Loucy (cell line): ENCODE data around the gene GZMA.
A peak's percentile ranks its signal among the peaks of the same experiment; 100 is the strongest.
"Not testable (repeated sequence)": the region's sequence is repeated elsewhere in the genome, so short reads cannot be mapped to it uniquely, and the experiment has no call there.

Experiments used
- H2AFZ ChIP-seq: fragments of 200-600 bp; sonication (generic); 2 replicates; pipeline ENCODE4 v1.6.0; 2016; ENCODE audit warnings: antibody characterized with exemption, mild to moderate bottlenecking, low read length, moderate library complexity
- H3F3A ChIP-seq: fragments of 200-600 bp; 2 replicates; pipeline ENCODE4 v1.6.0; 2016; ENCODE audit warnings: antibody characterized with exemption, low read depth, mild to moderate bottlenecking
- H3K27me3 ChIP-seq: fragments of 200-600 bp; sonication (generic); 2 replicates; pipeline ENCODE4 v1.6.1; 2014; ENCODE audit warnings: low read length, mild to moderate bottlenecking; ENCODE audit not compliant: insufficient read depth, poor library complexity, severe bottlenecking
- H3K36me3 ChIP-seq: fragments of 200-600 bp; sonication (generic); 2 replicates; pipeline ENCODE4 v1.6.1; 2016; ENCODE audit warnings: low read length; ENCODE audit not compliant: insufficient read depth
- H3K4me1 ChIP-seq: fragments of 200-600 bp; sonication (generic); 2 replicates; pipeline ENCODE4 v1.5.1; 2014; ENCODE audit warnings: low read length, mild to moderate bottlenecking; ENCODE audit not compliant: insufficient read depth, poor library complexity, severe bottlenecking
- H3K4me2 ChIP-seq: fragments of 200-600 bp; sonication (generic); 2 replicates; pipeline ENCODE4 v1.6.0; 2014; ENCODE audit warnings: antibody characterized with exemption, low read length, low read depth, mild to moderate bottlenecking; ENCODE audit not compliant: poor library complexity, severe bottlenecking
- H3K4me3 ChIP-seq: fragments of 200-600 bp; sonication (generic); 2 replicates; pipeline ENCODE4 v1.5.1; 2014; ENCODE audit warnings: low read length, mild to moderate bottlenecking, mixed read lengths; ENCODE audit not compliant: poor library complexity, severe bottlenecking
- H3K79me2 ChIP-seq: fragments of 200-600 bp; sonication (generic); 2 replicates; pipeline ENCODE4 v1.6.1; 2014; ENCODE audit warnings: low read length; ENCODE audit not compliant: insufficient read depth
- H3K9ac ChIP-seq: fragments of 200-600 bp; sonication (generic); 2 replicates; pipeline ENCODE4 v1.6.0; 2014; ENCODE audit warnings: mild to moderate bottlenecking, low read depth, low read length, moderate library complexity; ENCODE audit not compliant: poor library complexity, severe bottlenecking
- H3K9me2 ChIP-seq: fragments of 200-600 bp; sonication (generic); replicated peaks from 2 replicates; pipeline ENCODE4 v1.6.1; 2016; ENCODE audit warnings: low read depth, low read length, mixed read lengths
- H3K9me3 ChIP-seq: fragments of 200-600 bp; sonication (generic); 2 replicates; pipeline ENCODE4 v1.6.1; 2014; ENCODE audit warnings: mild to moderate bottlenecking, antibody characterized with exemption, low read length, low read depth; ENCODE audit not compliant: insufficient read depth
- H4K20me1 ChIP-seq: fragments of 200-600 bp; sonication (generic); 2 replicates; pipeline ENCODE4 v1.6.0; 2014; ENCODE audit warnings: antibody characterized with exemption, low read length, mild to moderate bottlenecking; ENCODE audit not compliant: insufficient read depth, poor library complexity, severe bottlenecking
- CTCF ChIP-seq: fragments of 200-600 bp; sonication (generic); conservative IDR thresholded peaks from 2 replicates; pipeline ENCODE4 v1.5.1; 2014; ENCODE audit warnings: mild to moderate bottlenecking, antibody characterized with exemption, low read length
- EZH2phosphoT487 ChIP-seq: fragments of 200-600 bp; IDR thresholded peaks from 2 replicates; pipeline ENCODE4 v1.6.1; 2018; ENCODE audit warnings: antibody characterized with exemption, mild to moderate bottlenecking, moderate library complexity, borderline replicate concordance

Gene GZMA

GRCh38 chr5:55073211-55073610, 29.2 kb upstream of the GZMA start:
- Histone ChIP-seq H2AFZ (no peak overlapping the region), H3K36me3 (no peaks in the 10 kb centered on the region), H3K4me2 (peak overlapping the region; percentile 82), H3F3A (peaks cover 6% of the 10 kb centered on the region; the same call in 1 of the 2 replicates), H3K4me1 (peaks cover 46% of the 10 kb centered on the region), H3K27me3 (no peaks in the 10 kb centered on the region), H3K9me2 (no peaks in the 10 kb centered on the region), H4K20me1 (no peaks in the 10 kb centered on the region), H3K9me3 (no peaks in the 10 kb centered on the region), H3K4me3 (peak overlapping the region; percentile 64), H3K9ac (peak overlapping the region; percentile 69), H3K79me2 (no peaks in the 10 kb centered on the region)
- no peak for TF ChIP-seq CTCF
- TF ChIP-seq EZH2phosphoT487 = no peak

GRCh38 chr5:55081541-55081940, 20.9 kb upstream of the GZMA start:
- Histone ChIP-seq H2AFZ (no peak overlapping the region), H3K9me2 (no peaks in the 10 kb centered on the region), H3K4me1 (no peaks in the 10 kb centered on the region), H3K9me3 (no peaks in the 10 kb centered on the region; the same call in 1 of the 2 replicates), H4K20me1 (no peaks in the 10 kb centered on the region), H3K36me3 (no peaks in the 10 kb centered on the region), H3K4me3 (no peak overlapping the region), H3F3A (no peaks in the 10 kb centered on the region), H3K27me3 (no peaks in the 10 kb centered on the region), H3K9ac (no peak overlapping the region), H3K4me2 (no peak overlapping the region), H3K79me2 (no peaks in the 10 kb centered on the region)
- TF ChIP-seq EZH2phosphoT487 (no peak), CTCF (no peak)

GRCh38 chr5:55089301-55089700, 13.1 kb upstream of the GZMA start:
- not testable (repeated sequence) for H3K9me2 ChIP-seq, H2AFZ ChIP-seq, H3F3A ChIP-seq, H3K4me3 ChIP-seq, H3K9ac ChIP-seq, H3K27me3 ChIP-seq, H3K4me2 ChIP-seq, H3K9me3 ChIP-seq, H3K79me2 ChIP-seq, H3K36me3 ChIP-seq, H4K20me1 ChIP-seq
- H3K4me1 ChIP-seq = peaks cover 16% of the 10 kb centered on the region

- H3K4me3 ChIP-seq, H3K9me2 ChIP-seq, H3F3A ChIP-seq, H3K79me2 ChIP-seq, H2AFZ ChIP-seq, H3K9me3 ChIP-seq, H4K20me1 ChIP-seq, H3K9ac ChIP-seq, H3K27me3 ChIP-seq, H3K36me3 ChIP-seq, H3K4me2 ChIP-seq: not testable (repeated sequence)
- peaks cover 26% of the 10 kb centered on the region for H3K4me1 ChIP-seq
These were observed 11.4 kb upstream of the GZMA start for GRCh38 chr5:55091011-55091410.
